ENCODE data around the gene CEP170B.
A peak's percentile ranks its signal among the peaks of the same experiment; 100 is the strongest.
"Not testable (repeated sequence)": the region's sequence is repeated elsewhere in the genome, so short reads cannot be mapped to it uniquely, and the experiment has no call there.

CEP170B gene
- long read RNA-seq, donor 1, partial matches to known transcripts, result 18 of 18 reads
- long read RNA-seq, donor 1, other reads (novel, unspliced or antisense), result 0 of 18 reads
- long read RNA-seq, donor 2, result 0 reads
- long read RNA-seq, donor 3, partial matches to known transcripts, result 16 of 16 reads
- long read RNA-seq, donor 3, other reads (novel, unspliced or antisense), result 0 of 16 reads
- long read RNA-seq, donor 4, result 0 reads
- long read RNA-seq, donor 5, partial matches to known transcripts, result 15 of 15 reads
- long read RNA-seq, donor 5, other reads (novel, unspliced or antisense), result 0 of 15 reads
- long read RNA-seq, donor 6, partial matches to known transcripts, result 12 of 13 reads
- long read RNA-seq, donor 6, other reads (novel, unspliced or antisense), result 0 of 13 reads
- long read RNA-seq, donor 7, result 0 reads
- long read RNA-seq, donor 8, result 0 reads

DNA sequence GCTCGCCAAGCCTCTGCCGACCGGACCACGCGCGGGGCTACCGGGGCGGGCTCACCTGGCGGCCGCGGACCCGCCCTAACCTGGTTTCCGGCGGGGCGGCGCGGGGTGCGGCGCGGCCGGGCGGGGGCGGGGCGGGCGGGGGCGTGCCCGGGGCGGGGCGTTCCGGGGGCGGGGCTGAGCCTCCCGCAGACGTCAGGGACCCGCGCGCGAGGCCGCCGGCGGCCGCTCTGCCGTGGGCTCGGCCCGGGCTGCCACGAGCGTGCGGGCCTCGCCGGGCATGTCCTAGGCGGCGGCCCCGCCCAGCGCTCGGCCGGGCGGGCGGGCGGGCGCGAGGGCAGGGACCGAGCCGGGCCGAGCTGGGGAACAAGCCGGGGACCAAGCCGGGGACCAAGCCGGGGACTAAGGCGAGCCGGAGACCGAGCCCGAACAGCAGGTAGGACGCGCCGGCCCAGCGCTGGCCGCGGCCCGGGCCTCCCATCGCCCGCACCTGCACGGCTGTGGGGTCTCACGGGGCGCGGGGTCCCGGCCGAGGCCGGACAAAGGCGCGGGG lies at the start of gene CEP170B:
CEP170B (plus strand) TSS at position 188 of the 550 bp plus-strand sequence. CDS start 3,183 bp downstream, outside the sequence.
- DNase-seq, result peak; percentile 37

- DNase-seq, result no peak
Observed at GRCh38 chr14:104816616-104816884, 48.5 kb upstream of the CEP170B start.

- no peak for DNase-seq
Observed at GRCh38 chr14:104817930-104818713, 46.9 kb upstream of the CEP170B start.

DNA sequence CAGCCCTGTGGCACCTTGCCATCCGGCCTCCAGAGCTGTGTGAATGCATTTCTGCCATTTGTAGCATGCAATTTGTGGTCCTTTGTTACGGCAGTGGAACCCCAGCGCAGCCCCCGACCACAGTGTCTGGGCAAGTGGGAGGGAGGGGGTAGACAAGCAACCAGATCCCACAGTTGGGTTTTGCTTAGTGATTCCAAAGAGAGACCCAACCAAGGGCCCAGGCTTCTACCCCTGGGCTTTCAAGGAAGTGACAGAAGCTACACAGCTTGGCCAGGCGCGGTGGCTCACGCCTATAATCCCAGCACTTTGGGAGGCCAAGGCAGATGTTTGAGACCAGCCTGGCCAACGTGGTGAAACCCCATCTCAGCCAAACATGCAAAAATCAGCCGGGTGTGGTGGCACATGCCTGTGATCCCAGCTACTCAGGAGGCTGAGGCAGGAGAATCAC lies 46.3 kb upstream of the CEP170B start:
- no peak for DNase-seq

- no peak for DNase-seq
Observed at GRCh38 chr14:104819361-104819781, 45.7 kb upstream of the CEP170B start.

DNA sequence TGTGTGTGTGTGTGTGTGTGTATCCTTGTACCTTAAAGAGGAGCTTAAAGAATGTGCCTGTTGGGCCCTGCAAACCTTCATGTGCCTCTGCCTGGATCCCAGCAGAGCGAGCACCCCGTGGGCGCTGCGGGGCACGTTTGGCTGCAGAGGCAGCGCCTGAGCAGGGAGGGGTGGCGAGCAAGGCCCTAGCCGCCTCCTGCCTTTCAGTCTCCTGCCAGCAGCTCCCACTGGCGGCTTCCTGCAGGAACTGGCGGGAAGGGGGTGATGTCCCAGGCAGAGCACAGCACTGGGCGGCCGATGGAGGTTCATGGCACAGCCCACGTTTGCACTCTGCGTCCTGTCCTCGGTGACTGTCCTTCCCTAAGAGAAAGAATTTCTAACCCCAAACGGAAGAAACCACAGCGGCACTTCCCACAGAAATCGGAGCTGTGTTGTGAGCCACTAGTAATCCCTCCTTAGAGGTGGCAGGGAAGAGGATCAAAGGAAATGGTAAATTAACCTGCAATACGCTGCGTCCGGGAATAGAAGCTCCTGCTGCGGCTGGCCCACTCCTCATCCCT lies 44.3 kb upstream of the CEP170B start:
- peak; percentile 62 for DNase-seq

DNA sequence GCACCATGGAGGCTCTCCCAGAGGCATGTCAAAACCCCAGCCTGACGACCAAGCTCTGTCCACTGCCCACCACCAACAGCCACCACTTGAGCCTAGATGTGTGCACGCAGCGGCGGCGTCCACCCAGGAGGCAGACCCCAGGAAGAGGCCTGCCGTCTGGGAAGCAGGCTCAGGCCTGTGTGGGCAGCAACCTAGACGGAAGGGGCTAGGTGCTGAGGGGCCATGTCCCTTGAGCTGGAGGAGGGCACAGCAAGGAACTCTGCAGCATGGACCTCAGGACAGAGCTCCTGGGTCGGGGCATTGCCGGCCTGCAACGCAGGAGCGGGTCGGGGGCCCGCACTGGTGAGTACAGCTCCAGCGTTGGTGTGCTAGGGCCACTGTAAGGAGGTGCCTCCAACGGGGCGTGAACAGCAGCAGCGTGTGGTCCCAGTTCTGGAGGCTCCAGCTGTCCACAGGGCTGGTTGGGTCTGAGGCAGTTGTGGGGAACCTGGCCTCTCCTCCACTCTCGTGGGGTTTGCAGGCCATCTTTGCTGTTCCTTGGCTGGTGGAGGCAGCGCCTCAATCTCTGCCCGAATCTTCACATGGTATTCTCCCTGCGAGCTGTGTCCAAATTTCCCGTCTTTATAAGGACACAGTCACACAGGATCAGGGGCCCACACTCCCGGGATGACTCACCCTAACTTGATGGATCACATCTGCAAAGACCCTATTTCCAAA lies 43.7 kb upstream of the CEP170B start:
- DNase-seq, result no peak

GRCh38 chr14:104821971-104822608 lies 43.0 kb upstream of the CEP170B start:
- no peak for DNase-seq

GRCh38 chr14:104822821-104823615 lies 42.0 kb upstream of the CEP170B start:
- no peak for DNase-seq

- DNase-seq, result no peak
Observed at GRCh38 chr14:104824353-104824997, 40.6 kb upstream of the CEP170B start.

- peak; percentile 76 for DNase-seq
Observed at GRCh38 chr14:104826189-104826860, 38.7 kb upstream of the CEP170B start.

DNA sequence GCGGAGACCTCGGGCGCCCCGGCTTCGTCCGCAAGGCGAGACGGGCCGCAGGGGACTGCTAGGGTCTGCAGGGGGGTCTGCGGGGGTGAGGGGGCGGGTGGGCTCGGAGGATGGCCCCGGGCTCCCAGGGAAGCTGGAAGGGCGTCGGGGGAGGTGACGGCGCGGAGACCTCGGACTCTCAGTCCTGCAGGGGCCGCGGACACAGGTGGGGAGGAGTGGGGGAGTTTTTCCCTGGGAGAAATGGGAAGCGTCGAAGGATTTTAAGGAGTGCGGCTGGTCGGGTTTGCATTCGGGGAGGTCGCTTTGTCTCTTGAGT lies 38.2 kb upstream of the CEP170B start:
- DNase-seq, result no peak

- peak; percentile 74 for DNase-seq
Observed at GRCh38 chr14:104827177-104828055, 37.7 kb upstream of the CEP170B start.

DNA sequence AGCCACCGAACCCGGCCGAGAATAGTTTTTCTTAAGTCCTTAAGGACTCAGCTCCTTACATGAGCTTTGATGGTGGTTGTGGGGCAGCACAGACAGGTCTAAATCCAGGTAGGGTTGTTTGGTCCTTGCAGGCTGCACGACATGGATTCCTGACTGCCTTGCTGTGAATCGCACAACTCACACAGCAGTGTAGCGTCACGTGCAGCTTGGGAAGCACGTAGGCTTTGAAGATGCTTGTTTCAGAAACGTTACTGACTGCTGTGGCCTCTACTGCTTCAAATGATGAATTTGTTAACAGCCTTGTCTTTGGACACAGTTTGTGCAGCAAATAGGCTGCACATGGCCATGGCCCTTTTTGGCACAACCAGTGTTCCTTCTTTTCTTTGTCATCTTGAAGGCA lies 34.3 kb upstream of the CEP170B start:
- no peak for DNase-seq

DNA sequence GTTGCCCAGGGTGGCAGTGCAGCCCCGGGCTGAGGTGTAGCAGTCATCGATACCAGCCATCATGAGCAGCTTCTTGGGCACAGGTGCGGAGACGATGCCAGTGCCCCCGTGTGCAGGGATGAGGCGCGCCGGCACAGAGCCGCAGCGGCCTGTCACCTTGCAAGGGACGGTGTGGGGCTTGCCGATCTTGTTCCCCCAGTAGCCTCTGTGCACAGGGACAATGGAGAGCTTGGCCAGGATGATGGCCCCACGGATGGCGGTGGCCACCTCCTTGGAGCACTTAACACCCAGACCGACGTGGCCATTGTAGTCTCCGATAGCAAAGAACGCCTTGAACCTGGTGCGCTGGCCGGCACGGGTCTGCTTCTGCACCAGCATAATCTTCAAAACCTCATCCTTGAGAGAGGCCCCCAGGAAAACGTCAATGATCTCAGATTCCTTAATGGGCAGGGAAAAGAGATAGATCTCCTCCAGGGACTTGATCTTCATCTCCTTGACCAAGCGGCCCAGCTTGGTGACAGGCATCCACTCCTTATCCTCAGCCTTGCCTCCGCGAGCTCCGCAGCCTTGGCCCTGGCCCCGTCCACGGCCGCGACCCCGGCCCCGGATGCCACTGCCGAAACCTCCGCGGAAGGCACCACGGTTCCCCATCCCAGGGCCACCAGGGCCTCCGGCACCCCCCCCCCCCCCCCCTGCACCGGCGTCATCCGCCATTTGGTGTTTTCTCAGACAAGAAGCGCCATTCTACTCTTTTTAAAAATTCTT lies 28.7 kb upstream of the CEP170B start:
- DNase-seq, result not testable (repeated sequence)

DNA sequence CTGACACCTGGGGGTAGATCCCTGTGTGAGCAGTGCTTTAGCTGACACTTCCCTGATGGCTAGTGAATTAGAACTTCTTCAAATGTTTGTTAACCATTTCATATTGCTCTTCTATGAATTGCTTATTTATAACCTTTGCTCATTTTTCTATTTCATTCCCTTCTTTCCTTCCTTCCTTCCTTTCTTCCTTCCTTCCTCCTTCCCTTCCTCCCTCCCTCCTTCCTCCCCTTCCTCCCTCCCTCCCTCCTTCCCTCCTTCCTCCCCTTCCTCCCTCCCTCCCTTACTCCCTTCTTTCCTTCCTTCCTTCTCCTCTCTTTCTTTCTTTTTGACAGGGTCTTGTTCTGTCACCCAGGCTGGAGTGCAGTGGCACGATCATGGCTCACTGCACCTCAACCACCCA lies 23.3 kb upstream of the CEP170B start:
- DNase-seq, result no peak

- DNase-seq, result no peak
Observed at GRCh38 chr14:104843006-104843405, 22.1 kb upstream of the CEP170B start.
